Sigmoid colon (tissue), 7 donors: ENCODE measurements around the gene CAMTA1. TPM values are rescaled to one million over a fixed set of nuclear protein-coding genes. Genes with fewer than 3 reads are reported as not detected.
A peak's percentile ranks its signal among the peaks of the same experiment; 100 is the strongest.

ENCODE experiments used
- DNase-seq: peaks from one replicate; pipeline ENCODE4 v3.0.0-alpha.2; 2019
- H3K27ac ChIP-seq, 4 donors: fragments of 200-600 bp; sonication (generic); one replicate each; pipeline ENCODE4 v1.5.1; 2016 to 2019; ENCODE audit warnings: mild to moderate bottlenecking in 1 of 4
- H3K27me3 ChIP-seq, 3 donors: fragments of 200-600 bp; sonication (generic); one replicate each; pipeline ENCODE4 v1.5.1; 2019; ENCODE audit warnings: mild to moderate bottlenecking in 1 of 3
- H3K36me3 ChIP-seq, 4 donors: fragments of 200-600 bp; sonication (generic); one replicate each; pipeline ENCODE4 v1.5.1; 2016 to 2019
- H3K4me1 ChIP-seq, 4 donors: fragments of 200-600 bp; sonication (generic); one replicate each; pipeline ENCODE4 v1.5.1; 2017 to 2019
- H3K4me3 ChIP-seq, 4 donors: fragments of 200-600 bp; sonication (generic); one replicate each; pipeline ENCODE4 v1.5.1; 2017 to 2019; ENCODE audit warnings: mild to moderate bottlenecking in 2 of 4, moderate library complexity in 1 of 4
- H3K9me3 ChIP-seq, 4 donors: fragments of 200-600 bp in 3 of 4; sonication (generic) in 3 of 4; one replicate each; pipeline versions ENCODE4 v1.5.1 to v1.6.1; 2013 to 2019
- EP300 ChIP-seq, 4 donors: sonication (generic); formaldehyde crosslinking; IDR thresholded peaks; one replicate each; pipeline ENCODE4 v1.6.1; 2017; ENCODE audit warnings: antibody characterized with exemption in 4 of 4
- POLR2A ChIP-seq, 2 donors: fragments of 450-650 bp; IDR thresholded peaks; one replicate each; pipeline ENCODE4 v1.6.1; 2016; ENCODE audit warnings: antibody characterized with exemption in 2 of 2, mild to moderate bottlenecking in 2 of 2, moderate library complexity in 2 of 2
- POLR2AphosphoS5 ChIP-seq, 4 donors: sonication (generic); formaldehyde crosslinking; IDR thresholded peaks; one replicate each; pipeline ENCODE4 v1.6.1; 2017; ENCODE audit warnings: antibody characterized with exemption in 4 of 4
- WGBS, 2 donors: extraction: QIAGEN DNeasy Blood & Tissue Kit; methylation state at CpG; one replicate each; pipeline ENCODE4 v1.1.7; 2013; 5-methylcytosine and 5-hydroxymethylcytosine counted together
- intact Hi-C: fragments of 100-400 bp; cut with DNase I; formaldehyde crosslinking; loops from one replicate; pipeline ENCODE4 v1.15.1; 2023
- polyA plus RNA-seq, 3 donors: library from polyadenylated mRNA; stranded (reverse); fragments of 200-250 nt; gene quantifications; one replicate each; pipeline ENCODE4 v1.2.3, GENCODE V29; 2013
- total RNA-seq, 4 donors: library from RNA; depleted of rRNA; stranded (reverse); fragments of >200 nt; gene quantifications; one replicate each; pipeline ENCODE4 v1.1.0, GENCODE V29; 2016
- TF ChIP-seq, protein P1 (sequence below), 4 experiments: fragments of 450-650 bp in 3 of 4; fragments of 200-600 bp in 1 of 4; IDR thresholded peaks; one replicate each; pipeline ENCODE4 v1.5.1; 2016 to 2019; ENCODE audit warnings: antibody characterized with exemption in 4 of 4, mild to moderate bottlenecking in 3 of 4, moderate library complexity in 2 of 4
- donor health status: healthy with polysubstance abuse.
- donor health status: Bipolar disorder and iron deficiency.
- donor health status: healthy.

CAMTA1 gene
- total and polyA plus RNA-seq, 7 donors: 97.9 to 196 (median 177) TPM

DNA sequence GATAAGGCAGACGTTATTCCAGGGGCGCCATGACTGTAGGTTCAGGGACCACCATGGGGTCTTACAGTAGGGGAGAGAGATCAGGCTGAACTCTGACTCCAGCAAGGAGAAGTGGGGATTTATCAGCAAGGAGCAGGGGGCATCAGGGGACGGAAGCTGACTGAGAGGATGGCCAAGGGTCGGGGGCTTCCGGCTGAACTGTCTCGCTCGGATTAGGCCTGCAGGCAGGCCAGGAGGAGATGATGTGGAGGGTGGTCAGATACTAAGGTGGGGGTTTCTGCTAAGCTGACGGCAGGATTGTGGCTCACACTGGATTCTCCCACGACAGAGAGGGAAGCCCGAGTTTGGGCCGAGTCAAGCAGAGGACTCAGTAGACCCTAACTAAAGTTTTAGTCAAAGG, 798.9 kb downstream of the CAMTA1 start:
- H3K4me1 ChIP-seq: no peaks in the 10 kb centered on the region
- peak; percentile 40 for DNase-seq
- no peak overlapping the region for H3K27ac ChIP-seq
- WGBS, 2 donors: 90 to 94% methylated on average over 11 of the region's 11 CpGs
- no peak overlapping the region for H3K4me3 ChIP-seq
- H3K27me3 ChIP-seq: no peaks in the 10 kb centered on the region
- intact Hi-C loops: no loop called here
- H3K36me3 ChIP-seq: no peaks in the 10 kb centered on the region
- TF ChIP-seq POLR2AphosphoS5 (IDR thresholded peaks at IDR 0.05) (no peak), EP300 (IDR thresholded peaks at IDR 0.05) (no peak), POLR2A (IDR thresholded peaks at IDR 0.05) (no peak)
- H3K9me3 ChIP-seq: no peaks in the 10 kb centered on the region

DNA sequence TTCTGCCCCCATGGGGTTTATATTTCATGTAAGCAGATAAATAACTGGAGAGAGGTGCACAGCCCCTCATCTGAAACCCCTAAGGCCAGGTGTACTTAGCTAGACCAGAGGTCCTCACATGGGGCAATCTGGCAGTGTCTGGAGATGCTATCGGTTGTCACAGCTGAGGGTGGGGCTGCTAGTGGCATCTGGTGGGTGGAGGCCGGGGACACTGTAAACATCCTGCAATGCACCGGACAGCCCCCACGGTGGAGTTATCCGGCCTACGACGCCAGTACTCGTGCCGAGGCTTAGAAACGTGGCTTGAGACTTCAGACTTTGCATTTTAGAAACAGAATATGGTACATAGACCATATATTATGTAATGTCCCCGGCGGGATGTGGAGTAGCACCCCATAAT, 799.4 kb downstream of the CAMTA1 start:
- no peak overlapping the region for H3K4me3 ChIP-seq
- 81 to 88% methylated on average over 12 of the region's 12 CpGs for WGBS, 2 donors
- DNase-seq: peak; percentile 30
- H3K27me3 ChIP-seq: no peaks in the 10 kb centered on the region
- no peak overlapping the region for H3K27ac ChIP-seq
- no peaks in the 10 kb centered on the region for H3K4me1 ChIP-seq
- no peaks in the 10 kb centered on the region for H3K9me3 ChIP-seq
- TF ChIP-seq, protein P1, sequence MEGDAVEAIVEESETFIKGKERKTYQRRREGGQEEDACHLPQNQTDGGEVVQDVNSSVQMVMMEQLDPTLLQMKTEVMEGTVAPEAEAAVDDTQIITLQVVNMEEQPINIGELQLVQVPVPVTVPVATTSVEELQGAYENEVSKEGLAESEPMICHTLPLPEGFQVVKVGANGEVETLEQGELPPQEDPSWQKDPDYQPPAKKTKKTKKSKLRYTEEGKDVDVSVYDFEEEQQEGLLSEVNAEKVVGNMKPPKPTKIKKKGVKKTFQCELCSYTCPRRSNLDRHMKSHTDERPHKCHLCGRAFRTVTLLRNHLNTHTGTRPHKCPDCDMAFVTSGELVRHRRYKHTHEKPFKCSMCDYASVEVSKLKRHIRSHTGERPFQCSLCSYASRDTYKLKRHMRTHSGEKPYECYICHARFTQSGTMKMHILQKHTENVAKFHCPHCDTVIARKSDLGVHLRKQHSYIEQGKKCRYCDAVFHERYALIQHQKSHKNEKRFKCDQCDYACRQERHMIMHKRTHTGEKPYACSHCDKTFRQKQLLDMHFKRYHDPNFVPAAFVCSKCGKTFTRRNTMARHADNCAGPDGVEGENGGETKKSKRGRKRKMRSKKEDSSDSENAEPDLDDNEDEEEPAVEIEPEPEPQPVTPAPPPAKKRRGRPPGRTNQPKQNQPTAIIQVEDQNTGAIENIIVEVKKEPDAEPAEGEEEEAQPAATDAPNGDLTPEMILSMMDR (IDR thresholded peaks at IDR 0.05): no peak
- TF ChIP-seq POLR2A (IDR thresholded peaks at IDR 0.05): no peak
- TF ChIP-seq POLR2AphosphoS5 (IDR thresholded peaks at IDR 0.05): no peak
- no peak for TF ChIP-seq EP300 (IDR thresholded peaks at IDR 0.05)
- H3K36me3 ChIP-seq: no peaks in the 10 kb centered on the region
- intact Hi-C loops: no loop called here

DNA sequence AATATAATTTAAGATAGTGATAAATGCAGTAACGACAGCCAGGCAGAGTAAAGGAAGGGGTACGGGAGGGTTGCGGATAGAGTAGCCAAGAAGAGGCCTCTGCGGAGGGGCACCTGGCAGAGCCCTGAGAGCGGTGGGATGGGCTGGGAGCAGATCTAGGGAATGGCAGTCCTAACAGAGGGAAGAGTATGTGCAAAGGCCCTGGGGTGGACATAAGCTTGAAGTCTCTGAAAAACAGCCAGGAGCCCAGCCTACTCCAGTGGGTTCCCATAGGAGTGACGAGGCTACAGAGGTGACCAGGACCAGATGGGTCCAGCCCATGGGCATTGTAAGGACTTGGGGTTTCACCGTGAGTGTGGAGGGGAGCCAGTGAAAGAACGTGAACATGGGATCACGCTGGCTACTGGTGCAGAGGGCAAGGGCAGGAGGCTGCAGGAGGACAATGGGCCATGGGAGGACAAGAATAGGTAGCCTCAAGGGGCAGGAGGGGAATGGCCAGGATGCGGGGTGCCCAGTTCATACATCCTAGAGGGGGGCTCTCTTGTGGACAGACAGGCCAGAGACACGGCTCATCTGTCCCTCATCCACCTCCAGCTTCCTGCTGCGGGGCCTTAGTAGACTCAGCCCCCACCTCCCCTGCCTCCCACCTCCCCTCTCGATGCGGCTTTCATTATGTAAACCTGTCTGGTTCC, 800.1 kb downstream of the CAMTA1 start:
- Histone ChIP-seq H3K36me3 (no peaks in the 10 kb centered on the region), H3K9me3 (no peaks in the 10 kb centered on the region), H3K27me3 (no peaks in the 10 kb centered on the region), H3K4me3 (no peak overlapping the region), H3K27ac (no peak overlapping the region), H3K4me1 (no peaks in the 10 kb centered on the region)
- WGBS, 2 donors: 87 to 88% methylated on average over 14 of the region's 14 CpGs
- intact Hi-C loops: no loop called here
- peak; percentile 25 for DNase-seq
- TF ChIP-seq POLR2AphosphoS5 (IDR thresholded peaks at IDR 0.05) (no peak), EP300 (IDR thresholded peaks at IDR 0.05) (no peak), POLR2A (IDR thresholded peaks at IDR 0.05) (no peak)
- TF ChIP-seq, protein P1 (IDR thresholded peaks at IDR 0.05): no peak

DNA sequence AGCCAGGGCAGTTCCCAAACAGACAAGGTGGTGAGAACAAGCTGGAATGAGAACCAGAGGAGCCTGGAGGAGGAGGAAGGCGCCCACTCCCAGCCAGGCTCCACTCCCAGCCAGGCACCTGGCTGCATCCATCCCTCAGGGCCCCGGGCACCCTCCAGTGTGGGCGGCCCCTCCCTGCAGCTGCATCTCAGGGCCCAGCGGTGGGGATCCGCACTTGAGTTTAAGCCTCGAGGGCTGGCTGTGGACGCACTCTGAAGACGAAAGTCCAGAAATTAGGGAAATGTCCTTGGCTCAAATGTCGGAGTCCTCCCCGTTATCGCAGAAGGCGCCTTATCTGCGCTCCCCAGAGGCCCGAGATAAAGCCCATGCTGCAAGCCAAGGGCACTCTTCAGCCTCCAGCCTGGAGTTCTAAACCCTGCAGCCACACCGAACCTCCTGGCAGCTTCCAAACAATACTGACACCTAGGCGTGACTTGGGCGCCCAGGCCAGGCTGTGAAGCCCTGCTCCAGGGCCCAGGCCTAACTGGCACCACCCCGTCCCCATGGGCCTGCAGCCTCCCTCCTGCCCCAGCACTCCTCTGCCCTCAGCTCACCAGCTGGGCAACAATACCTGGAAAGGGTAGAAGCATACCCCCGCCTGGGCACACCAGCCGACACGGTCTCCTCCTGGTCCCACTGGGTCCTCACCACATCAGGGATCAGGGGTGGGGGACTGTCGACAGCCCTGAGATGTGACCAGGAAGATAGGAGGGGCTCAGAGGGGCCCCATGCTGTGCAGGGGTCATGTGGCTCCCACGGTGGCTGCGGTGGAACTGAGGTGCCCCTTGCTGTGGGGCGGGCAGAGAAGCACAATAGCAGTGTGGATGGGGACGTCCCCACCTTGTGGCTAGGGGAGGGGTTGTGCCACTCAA, 801.0 kb downstream of the CAMTA1 start:
- Histone ChIP-seq H3K9me3 (no peaks in the 10 kb centered on the region), H3K27me3 (no peaks in the 10 kb centered on the region), H3K4me1 (no peaks in the 10 kb centered on the region), H3K27ac (no peak overlapping the region), H3K36me3 (no peaks in the 10 kb centered on the region), H3K4me3 (no peak overlapping the region)
- peak; percentile 51 for DNase-seq
- WGBS, 2 donors: 74 to 82% methylated on average over 26 of the region's 26 CpGs
- intact Hi-C loops: no loop called here
- no peak for TF ChIP-seq POLR2A (IDR thresholded peaks at IDR 0.05)
- no peak for TF ChIP-seq EP300 (IDR thresholded peaks at IDR 0.05)
- no peak for TF ChIP-seq POLR2AphosphoS5 (IDR thresholded peaks at IDR 0.05)
- TF ChIP-seq, protein P1 (IDR thresholded peaks at IDR 0.05): no peak

DNA sequence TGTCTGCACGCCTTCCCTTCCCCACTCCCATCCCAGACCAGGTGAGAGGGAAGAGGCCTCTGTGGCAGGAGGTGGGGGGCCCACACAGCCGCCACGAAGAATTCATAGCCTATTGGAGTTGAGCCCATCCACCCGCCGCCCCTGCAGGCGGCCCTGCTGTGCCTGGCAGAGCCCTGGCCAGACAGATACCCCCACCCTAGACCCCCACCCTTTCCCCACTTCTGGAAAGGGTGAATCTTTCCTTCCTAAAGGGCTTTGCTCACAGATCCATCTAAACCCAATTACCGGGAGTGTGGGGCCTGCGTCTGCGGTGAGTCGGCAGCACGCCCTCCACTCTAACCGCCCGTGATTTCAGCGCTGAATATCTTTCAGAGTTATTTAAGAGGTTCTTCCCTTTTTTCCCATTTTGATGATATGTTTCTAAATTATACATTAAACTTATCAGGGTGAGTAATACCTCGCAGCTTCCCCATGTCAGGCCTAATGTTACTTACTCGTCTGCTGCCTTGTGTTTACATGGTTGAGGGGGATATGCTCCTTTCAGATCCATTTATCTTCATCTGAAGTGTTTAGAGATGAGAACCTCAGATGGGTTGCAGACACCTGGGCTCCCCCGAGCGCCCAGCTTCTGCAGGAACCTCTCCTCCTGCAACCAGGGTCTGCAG, 802.0 kb downstream of the CAMTA1 start:
- peak; percentile 32 for DNase-seq
- Histone ChIP-seq H3K27me3 (no peaks in the 10 kb centered on the region), H3K36me3 (no peaks in the 10 kb centered on the region), H3K4me3 (no peak overlapping the region), H3K4me1 (no peaks in the 10 kb centered on the region), H3K9me3 (no peaks in the 10 kb centered on the region), H3K27ac (no peak overlapping the region)
- intact Hi-C loops: no loop called here
- WGBS, 2 donors: 90 to 91% methylated on average over 18 of the region's 18 CpGs
- TF ChIP-seq POLR2A (IDR thresholded peaks at IDR 0.05) (no peak), EP300 (IDR thresholded peaks at IDR 0.05) (no peak), POLR2AphosphoS5 (IDR thresholded peaks at IDR 0.05) (no peak)
- TF ChIP-seq, protein P1 (IDR thresholded peaks at IDR 0.05): no peak
